ENCODE data around the gene CENPS. TPM values are rescaled to one million over a fixed set of nuclear protein-coding genes. Genes with fewer than 3 reads are reported as not detected.
A peak's percentile ranks its signal among the peaks of the same experiment; 100 is the strongest.
"Not testable (repeated sequence)": the region's sequence is repeated elsewhere in the genome, so short reads cannot be mapped to it uniquely, and the experiment has no call there.

The CENPS gene
- total RNA-seq (2014; rRNA removed; shearing (Covaris generic)): 10.0 and 11.1 TPM in 2 replicates

DNA sequence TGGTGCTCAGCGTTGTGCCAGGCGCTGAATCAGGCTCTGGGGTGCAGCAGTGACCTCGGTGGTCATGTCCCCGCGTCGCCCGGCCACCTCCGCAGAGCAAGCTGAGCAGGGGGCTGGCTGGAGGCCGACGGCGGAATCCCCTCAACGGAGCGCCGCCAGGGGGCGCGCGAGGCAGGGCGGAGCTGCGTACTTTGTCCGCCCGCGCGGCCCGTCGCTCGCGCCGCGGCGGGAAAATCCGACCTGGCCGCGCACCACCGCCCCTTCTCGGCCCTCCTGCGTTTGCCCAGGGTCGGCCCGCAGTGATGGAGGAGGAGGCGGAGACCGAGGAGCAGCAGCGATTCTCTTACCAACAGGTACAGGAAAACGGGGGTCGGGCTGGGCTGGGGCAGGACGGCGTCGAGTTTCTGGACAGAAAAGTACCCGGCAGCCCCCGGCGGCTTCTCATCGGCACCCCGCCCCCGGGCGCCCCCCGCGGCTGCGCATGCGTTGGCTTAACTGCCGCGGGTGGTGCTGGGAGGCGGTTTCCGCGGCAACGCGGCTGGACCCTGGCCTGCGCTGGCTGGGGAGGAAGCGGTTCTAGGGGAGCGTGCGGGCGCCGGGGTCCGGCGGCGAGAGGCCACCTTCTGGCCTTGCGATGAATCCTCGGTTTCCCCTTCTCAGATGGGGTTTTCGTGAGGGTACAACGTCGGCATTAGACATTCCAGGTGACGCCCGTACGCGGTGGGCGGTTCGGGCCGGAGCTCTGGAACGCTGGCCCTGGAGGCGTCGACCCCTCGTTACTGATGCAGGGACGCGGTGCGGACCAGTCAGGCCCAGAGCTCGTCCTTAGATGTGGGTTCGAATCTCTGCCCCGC is at the start of gene CENPS:
Gene CENPS, plus strand, starts transcription at position 218 of the 854 bp plus-strand sequence. Its CDS starts 85 bp downstream, at position 303.
- peak; percentile 88 for DNase-seq (ENCODE audit: low spot score)

DNA sequence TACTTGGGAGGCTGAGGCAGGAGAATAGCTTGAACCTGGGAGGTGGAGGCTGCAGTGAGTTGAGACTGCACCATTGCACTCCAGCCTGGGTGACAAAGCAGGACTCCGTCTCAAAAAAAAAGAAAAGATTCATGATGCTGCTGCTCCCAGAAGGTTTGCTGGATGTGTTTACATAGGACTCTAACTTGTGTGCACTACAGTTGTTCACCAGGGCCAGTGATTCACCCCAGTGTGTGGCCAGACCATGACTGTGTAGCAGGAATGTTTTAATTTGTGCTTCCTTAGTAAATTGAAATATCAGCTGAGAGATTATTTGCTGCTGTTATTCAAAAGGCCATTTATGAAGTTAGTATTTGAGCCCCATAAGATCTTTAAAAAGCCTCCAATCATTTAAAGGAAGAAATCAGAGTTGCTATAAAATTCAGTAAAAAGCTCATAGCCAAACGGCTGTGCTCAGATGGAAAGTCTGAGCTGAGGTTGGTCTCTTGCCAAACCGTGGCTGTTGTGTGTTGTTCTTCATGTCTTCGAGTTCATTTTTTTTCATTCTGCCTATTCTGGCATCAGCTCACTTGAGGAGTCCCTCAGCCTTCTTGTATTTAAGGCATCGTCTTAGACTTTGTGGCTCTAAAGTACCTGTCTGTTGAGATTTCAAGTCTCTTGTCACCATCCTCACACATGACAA is 49.5 kb upstream of the CENPS start:
- no peak for DNase-seq (ENCODE audit: low spot score)

DNA sequence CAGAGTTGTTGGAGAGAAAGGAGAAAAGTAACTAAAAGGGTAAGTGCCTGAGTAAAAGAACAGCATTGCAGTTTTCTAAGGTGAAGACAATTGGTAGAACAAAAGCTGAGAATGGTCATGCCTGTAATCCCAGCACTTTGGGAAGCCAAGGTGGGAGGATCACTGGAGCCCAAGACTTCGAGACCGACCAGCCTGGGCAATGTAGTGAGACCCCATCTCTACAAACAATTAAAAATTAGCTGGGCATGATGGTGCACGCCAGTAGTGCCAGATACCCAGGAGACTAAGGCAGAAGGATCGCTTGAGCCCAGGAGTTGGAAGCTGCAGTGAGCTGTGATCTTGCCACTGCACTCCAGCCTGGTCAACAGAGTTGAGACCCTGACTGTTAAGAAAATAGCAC is 46.6 kb upstream of the CENPS start:
- no peak for DNase-seq (ENCODE audit: low spot score)

DNA sequence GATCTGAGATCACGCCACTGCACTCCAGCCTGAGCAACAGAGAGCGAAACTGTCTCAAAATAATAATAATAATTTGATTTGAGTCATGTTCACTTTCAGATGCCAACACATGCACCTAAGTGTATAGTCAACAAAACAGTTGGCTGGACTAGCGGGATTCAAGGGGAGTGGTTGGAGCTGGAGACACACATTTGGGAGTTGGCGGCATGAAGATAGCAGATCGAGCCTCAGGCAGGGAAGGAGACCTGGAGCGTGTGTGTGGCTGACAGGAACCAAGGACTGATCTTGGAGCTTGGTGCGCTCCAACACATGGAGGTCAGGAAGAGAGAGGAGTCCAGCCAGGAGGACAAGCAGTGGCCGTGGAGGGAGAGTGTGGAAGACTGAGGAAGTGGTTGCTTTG is 46.0 kb upstream of the CENPS start:
- DNase-seq (ENCODE audit: low spot score): no peak

DNA sequence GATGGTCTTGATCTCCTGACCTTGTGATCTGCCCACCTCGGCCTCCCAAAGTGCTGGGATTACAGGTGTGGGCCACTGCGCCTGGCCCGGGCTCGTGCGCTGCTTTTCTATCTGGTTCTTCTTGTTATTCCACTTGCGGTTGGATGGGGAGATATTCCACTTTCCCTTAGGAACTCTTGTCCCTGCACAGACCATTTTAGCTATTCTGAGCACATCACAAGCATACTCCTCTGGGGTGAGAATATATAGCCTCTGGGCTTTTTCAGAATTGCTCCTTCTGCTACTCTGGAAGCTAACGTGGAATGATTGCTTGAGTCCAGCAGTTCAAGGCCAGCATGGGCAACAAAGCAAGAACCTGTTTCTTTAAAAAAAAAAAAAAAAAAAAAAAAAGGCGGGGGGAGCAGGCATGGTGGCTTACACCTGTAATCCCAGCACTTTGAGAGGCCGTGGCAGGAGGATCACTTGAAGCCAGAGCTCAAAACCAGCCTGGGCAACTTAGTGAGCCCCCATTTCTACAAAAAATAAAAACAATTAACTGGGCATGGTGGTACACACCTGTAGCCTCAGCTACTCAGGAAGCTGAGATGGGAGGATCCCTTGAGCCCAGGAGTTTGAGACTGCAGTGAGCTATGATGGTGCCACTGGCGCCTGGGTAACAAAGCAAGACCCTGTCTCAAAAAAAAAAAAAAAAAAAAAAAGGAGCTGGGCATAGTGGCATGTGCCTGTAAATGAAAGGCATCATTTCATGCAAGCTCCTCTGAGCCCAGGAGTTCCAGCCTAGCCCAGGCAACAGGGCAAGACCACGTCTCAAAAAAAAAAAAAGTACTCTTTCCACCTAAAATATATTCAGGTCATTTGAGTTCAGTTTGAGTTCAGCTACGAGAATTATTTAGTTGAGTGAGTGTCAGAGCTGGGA is 43.2 kb upstream of the CENPS start:
- no peak for DNase-seq (ENCODE audit: low spot score)

DNA sequence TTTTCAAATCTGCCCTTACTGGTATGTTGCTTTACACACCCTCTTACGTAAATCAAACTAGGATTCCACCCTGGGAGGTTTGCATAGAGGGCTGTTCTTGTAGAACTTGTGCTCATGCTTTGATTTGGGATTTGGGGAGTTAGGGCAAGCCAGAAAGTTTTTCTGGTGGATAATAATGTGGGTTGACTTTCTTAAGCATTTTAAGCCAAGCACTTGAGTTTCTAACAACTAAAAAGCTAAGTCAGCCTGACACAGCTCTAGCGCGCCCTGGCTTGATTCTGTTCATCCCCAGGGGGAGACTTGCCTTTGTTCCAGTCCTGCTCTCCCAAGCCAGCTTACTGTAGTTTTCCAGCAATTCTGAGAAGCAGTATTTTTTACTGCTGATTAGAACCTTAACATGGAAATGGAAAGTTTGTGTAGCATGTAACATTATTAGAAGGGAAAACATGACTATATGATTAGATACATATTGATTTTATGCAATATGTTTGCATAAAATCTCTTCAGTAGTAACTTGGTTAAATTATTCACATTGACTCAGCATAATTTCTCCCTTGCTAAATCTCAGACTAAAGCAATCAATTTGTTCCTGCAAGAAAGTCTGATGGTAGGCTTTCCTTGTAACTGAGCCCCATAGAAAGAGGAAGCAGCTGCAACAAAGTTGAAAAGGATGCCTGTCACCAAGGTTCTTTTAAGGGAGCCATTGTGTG is 42.4 kb upstream of the CENPS start:
- peak; percentile 33 for DNase-seq (ENCODE audit: low spot score)

DNA sequence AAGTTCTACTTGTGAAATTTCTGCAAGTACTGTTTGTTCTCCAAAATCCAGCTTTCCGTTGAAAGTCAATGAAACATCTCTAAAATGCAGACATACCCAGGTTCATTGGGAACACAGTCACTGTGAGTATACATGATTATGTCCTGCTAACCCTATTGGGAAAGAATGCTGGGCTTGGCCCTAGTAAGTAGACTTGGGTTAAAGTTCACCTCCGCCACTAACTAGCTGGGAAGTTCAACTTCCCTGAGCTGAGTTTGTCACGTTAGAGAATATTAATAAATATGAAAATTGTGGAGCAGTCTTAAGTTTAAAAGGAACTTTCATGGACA is 41.9 kb upstream of the CENPS start:
- peak; percentile 35 for DNase-seq (ENCODE audit: low spot score)

DNA sequence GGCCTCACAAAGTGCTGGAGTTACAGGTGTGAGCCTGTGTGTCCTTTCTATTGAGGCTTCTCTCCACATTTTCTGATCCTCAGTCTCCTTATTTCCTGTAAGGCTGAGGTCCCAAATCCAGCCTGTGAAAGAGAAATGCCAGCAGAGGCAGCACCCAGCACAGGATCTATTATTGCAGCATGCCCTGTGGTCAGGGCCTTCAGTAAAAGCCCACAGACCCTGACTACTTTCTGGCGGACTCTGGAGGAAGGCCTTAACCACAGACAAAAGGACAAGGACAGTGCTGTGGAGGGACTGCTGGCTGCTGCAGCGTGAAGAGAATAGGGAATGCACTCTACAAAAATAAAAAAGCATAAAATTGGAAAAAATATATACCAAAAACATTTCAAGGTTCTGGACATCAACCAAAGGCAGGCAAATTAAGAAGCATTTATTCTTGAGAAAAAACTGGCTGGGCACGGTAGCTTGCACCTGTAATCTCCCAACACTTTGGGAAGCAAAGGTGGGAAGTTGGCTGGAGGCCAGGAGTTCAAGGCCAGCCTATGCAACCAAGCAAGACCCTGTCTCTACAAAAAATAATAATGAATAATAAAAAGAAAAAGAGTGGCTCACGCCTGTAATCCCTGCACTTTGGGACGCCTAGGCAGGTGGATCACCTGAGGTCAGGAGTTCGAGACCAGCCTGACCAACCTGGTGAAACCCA is 40.8 kb upstream of the CENPS start:
- DNase-seq (ENCODE audit: low spot score): no peak

DNA sequence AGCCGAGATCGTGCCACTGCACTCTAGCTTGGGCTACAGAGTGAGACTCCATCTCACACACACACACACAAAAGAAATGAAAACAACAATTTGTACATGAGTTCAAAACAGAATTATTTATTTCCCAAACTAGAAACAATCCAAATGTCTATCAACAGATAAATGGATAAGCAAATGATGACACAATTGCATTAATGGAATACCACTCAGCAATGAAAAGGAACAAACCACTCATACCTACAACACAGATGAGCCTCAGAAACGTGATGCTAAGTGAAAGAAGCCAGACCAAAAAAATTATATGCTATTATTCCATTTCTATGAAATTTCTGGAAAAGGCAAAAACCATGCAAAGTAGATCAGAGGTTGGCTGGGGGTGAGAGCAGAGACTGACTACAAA is 33.4 kb upstream of the CENPS start:
- no peak for DNase-seq (ENCODE audit: low spot score)

DNA sequence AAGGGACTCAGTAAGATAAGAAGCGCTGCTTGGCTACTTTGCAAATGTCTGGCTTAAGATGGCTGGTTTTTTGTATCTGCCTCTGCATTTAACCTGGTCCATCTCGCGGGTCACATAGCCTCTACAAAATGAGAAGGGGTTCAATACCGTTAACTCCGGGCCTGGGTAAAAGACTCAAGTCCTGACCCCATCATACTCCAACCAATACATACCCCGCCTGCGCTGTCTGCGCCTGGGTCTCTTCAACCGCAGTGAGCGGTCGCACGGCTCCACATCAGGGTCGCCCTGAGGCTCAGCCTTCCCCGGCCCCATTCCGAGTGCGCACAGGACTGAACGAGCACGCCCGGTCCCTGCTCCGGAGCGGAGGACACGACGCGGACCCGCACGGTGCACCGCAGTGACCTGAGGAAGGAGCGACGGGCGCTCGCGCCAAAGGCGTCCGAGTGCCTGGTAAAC is 31.9 kb upstream of the CENPS start:
- DNase-seq (ENCODE audit: low spot score): no peak

DNA sequence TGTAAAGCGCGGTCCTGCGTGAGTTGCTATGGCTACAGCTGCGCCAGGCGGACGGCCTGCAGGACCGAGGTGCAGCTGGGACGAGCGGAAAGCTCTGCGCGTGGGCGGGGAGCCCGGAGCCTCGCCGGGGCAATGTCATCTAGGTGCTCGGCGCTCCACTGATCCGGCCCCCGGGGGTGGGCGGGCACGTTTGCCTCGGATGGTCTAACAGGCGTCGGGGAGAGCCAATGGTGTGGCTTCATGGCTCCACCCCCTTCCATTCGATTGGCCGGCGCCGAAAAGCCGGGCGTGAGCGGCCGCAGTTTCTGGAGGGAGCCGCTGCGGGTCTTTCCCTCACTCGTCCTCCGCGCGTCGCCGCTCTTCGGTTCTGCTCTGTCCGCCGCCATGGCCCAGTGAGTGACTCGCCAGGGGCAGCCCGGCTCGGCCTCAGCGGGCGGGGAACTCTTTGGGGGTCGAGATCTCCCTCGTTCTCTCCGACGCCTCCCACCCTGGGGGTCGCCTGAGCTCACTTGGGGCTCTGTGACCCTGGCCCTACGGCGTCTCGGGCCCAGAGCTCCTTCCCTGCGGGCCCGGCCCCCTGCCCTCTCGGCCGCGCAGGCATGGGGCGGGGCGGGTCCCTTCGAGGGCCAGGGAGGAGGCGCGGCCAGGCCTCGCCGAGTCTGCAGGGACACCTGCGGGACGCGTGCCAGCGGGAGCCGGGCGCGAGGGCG is 31.3 kb upstream of the CENPS start, which contains the start of gene PGD:
Gene PGD, plus strand, starts transcription at position 331 of the 710 bp plus-strand sequence. Its CDS starts 54 bp downstream, at position 385.
- peak; percentile 98 for DNase-seq (ENCODE audit: low spot score)

DNA sequence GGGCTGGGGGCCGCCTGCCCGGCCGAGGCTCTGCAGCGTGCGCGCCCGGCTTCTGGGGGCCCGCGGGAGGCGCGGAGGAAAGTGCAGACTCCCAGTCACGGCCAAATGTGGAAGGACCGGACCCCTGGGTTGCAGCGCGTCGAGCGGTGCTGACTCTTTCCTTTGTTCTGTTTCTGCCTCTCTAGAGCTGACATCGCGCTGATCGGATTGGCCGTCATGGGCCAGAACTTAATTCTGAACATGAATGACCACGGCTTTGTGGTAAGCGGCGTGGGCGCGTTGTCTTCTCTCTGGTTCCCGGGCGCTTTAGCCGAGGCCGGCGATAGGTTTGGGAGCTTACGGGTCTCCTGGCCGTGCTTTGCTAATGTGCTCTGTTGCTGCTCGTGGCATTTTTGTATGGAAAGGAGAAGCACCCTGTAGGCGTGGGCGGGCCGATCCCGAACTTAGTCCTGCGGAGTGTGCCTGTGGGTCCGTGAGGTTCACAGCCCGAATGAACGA is 30.7 kb upstream of the CENPS start:
- DNase-seq (ENCODE audit: low spot score): peak; percentile 33

DNA sequence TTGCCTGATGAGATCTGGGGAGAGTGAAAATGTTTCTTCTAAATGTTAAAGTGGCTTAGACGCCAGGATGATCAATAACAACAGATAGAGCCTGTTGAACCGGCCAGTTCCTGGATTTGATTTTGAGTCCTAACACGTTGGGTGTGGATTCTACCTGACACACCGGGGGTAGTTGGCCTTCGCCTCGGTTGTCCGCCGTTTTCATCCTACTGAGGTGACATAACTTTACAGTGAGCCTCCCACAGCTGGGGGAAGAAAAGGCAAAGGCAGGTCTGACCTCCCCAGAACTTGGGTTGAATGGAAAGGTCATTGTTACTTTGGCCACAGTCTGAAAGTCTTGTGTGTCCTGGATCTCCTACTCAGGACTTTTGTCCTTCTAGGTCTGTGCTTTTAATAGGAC is 30.2 kb upstream of the CENPS start:
- no peak for DNase-seq (ENCODE audit: low spot score)

DNA sequence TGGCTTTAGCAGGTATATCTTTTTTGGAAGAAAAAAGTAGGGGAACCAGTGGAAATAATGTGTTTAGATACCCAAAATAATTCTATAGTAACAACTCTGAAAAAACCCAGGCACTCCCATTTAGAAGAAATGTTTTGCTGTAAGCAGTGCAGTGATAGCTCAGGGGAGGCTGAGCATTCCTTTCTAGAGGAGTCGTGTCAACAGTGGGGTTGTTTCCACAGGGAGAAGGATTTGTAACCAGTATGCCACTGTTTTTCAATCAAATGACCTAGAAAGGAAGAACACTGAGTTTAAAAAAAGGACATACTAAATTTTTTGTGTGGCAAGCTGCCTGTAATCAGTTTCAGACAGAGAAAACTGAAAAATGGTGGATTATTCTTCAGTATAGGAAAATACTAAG is 29.0 kb upstream of the CENPS start:
- DNase-seq (ENCODE audit: low spot score): no peak

DNA sequence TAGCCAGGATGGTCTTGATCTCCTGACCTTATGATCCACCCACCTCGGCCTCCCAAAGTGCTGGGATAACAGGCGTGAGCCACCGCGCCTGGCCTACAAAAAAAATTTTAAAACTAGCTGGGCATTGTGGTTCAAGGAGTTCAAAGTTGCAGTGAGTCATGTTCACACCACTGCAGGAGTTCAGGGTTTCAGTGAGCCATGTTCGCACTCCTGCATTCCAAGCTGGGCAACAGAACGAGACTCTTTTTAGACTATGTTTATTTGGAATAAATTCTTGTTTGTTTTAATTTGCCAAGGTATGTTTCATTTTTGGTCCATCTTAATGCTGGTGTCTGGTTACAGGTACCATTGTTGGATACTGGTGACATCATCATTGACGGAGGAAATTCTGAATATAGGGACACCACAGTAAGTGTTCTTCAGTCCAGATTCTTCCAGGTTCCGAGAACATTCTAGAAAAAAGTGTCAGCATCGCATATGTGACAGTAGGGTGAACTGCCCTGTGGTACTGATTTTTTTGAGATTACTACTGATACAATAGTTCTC is 27.4 kb upstream of the CENPS start:
- no peak for DNase-seq (ENCODE audit: low spot score)

DNA sequence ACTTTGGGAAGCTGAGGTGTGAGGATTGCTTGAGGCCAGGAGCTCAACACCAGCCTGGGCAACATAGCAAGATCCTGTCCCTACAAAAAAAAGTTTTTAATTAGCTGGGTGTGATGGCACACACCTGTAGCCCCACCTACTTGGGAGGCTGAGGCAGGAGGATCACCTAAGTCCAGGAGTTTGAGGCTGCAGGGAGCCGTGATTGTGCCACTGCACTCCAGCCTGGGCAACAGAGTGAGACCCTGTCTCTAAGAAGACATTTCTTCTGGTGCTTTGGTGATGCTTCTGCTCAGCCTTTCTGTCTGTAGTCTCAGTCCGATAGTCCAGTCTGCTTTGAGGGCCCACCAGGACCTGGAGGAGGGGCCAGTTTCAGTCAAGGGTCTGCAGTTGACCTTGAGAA is 23.0 kb upstream of the CENPS start:
- DNase-seq (ENCODE audit: low spot score): no peak

DNA sequence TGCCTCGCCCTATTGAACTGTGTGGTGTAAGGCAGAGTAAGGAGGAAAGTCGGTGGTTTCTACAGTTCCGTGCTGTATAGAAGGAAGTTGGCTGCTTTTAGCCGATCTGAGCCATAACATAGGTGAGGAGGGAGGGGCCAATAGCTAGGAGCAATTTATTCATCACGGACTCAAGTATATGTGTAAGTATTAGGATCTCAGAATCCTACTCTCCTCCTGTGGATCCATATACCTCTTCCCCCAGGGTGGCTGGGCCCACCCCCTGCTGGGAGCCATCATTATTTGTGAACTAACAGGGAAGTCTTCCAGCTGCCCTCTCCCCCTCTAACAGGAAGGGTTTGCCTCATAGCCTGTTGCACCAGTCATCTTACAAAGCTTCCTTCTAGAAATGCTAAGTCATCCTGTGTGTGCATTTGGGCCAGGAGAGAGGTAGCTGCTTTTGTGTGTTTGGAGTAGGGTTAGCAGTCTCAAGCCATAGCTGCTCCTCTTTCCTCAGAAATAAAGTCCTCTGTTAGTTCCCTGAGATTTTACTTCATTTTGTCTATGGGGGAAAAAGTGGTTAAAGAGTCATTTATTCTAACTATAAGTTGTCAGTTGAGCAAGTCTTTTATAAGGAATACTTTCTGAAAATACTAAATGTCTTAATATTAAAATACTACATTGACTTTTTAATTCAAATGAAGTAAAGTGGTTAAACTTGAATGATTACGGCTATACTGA is 14.9 kb upstream of the CENPS start:
- DNase-seq (ENCODE audit: low spot score): peak; percentile 47

DNA sequence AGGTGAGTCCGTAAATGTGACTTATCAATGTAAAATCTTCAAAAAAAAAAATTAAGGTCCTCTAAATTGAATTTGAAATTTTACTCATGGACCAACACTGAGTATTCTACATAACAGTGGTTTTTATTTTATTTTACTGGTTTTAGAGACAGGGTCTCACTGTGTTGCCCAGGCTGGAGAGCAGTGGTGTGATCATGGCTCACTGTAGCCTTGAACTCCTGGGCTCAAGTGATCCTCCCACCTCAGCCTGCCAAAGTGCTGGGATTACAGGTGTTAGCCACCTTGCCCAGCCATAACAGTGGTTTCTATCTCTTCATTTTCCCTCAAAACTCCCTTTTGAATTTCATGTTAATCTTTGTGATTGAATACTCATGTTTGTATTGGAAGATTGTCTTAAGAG is 14.3 kb upstream of the CENPS start:
- DNase-seq (ENCODE audit: low spot score): not testable (repeated sequence)

DNA sequence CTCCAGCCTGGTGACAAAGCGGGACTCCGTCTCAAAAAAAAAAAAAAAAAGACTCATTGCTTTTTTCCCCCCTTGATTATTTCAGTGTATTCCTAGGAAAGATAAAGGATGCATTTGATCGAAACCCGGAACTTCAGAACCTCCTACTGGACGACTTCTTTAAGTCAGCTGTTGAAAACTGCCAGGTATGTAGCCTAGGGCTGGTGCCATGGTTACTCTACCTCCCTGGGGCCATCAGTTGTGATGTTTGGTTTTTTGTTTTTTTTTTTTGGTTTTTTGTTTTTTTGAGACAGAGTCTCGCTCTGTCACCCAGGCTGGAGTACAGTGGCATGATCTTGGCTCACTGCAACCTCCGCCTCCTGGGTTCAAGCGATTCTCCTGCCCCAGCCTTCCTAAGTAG is 11.5 kb upstream of the CENPS start:
- DNase-seq (ENCODE audit: low spot score): not testable (repeated sequence)

Data from HT-29 (cell line).